Measurements from ENCODE around the gene GTF2IRD1.

GRCh38 chr7:74590813-74591212 lies 137.1 kb downstream of the GTF2IRD1 start:
- no peak for TF ChIP-seq FOXP2 (optimal IDR thresholded peaks at IDR 0.05; ENCODE audit: borderline replicate concordance, extremely low read depth, extremely low read length, insufficient read depth)
- no peak for TF ChIP-seq REST (IDR thresholded peaks at IDR 0.05; ENCODE audit: insufficient read depth in 1 of 2, low read depth in 2 of 2, low read length in 2 of 2)
- TF ChIP-seq POLR2AphosphoS5 (IDR thresholded peaks at IDR 0.05; ENCODE audit: low read depth, low read length) = no peak
- no peak for TF ChIP-seq TAF1 (IDR thresholded peaks at IDR 0.05; ENCODE audit: borderline replicate concordance, insufficient read depth, low read length)
- no peak for TF ChIP-seq SIN3A (IDR thresholded peaks at IDR 0.05; ENCODE audit: borderline replicate concordance, insufficient read depth, low read length)

Data from PFSK-1 (cell line).